H1 (cell line): Measurements from ENCODE around the gene LYZ. TPM values are rescaled to one million over a fixed set of nuclear protein-coding genes. Genes with fewer than 3 reads are reported as not detected.

Experiments used
- CTCF ChIA-PET: fragments of 300-600 bp; sonication (Branson Sonifier 250); formaldehyde crosslinking; loops from one replicate; lab custom pipeline; 2021; ENCODE audit not compliant: partially characterized antibody; lab: Charles Lee
- POLR2A ChIA-PET: fragments of 300-600 bp; sonication (Branson Sonifier 250); formaldehyde crosslinking; loops from one replicate; lab custom pipeline; 2021; ENCODE audit warnings: inconsistent platforms; ENCODE audit not compliant: partially characterized antibody; lab: Charles Lee
- DNase-seq, 2 experiments: peaks; one replicate each; pipeline versions ENCODE4 v3.0.0 to v3.0.0-alpha.2; 2010 to 2022; ENCODE audit warnings: low spot score in 2 of 2, low read depth in 1 of 2, mixed read lengths in 1 of 2
- FAIRE-seq: peaks from 2 replicates; lab custom pipeline; 2011; peaks lifted over from hg19 to GRCh38; lab: Jason Lieb, UNC
- H2AFZ ChIP-seq: 2 replicates; pipeline ENCODE4 v1.8.1; 2012; ENCODE audit warnings: low read length, inconsistent platforms
- H2AK5ac ChIP-seq: 2 replicates; pipeline ENCODE4 v1.6.1; 2013; ENCODE audit warnings: low read depth, low read length
- H2BK120ac ChIP-seq: replicated peaks from 2 replicates; pipeline ENCODE3; 2013; ENCODE audit warnings: low read depth, low read length, inconsistent platforms
- H2BK12ac ChIP-seq: 2 replicates; pipeline ENCODE4 v1.6.1; 2013; ENCODE audit warnings: low read depth, low read length
- H2BK15ac ChIP-seq: 2 replicates; pipeline ENCODE4 v1.6.1; 2013; ENCODE audit warnings: low read length
- H2BK20ac ChIP-seq: 2 replicates; pipeline ENCODE4 v1.6.1; 2013; ENCODE audit warnings: low read length
- H2BK5ac ChIP-seq: 2 replicates; pipeline ENCODE4 v1.6.1; 2013; ENCODE audit warnings: low read depth, low read length
- H3K14ac ChIP-seq: 2 replicates; pipeline ENCODE4 v1.6.1; 2013; ENCODE audit warnings: inconsistent platforms; ENCODE audit not compliant: insufficient read length
- H3K18ac ChIP-seq: 2 replicates; pipeline ENCODE4 v1.6.1; 2013; ENCODE audit warnings: low read length; ENCODE audit errors: extremely low read depth
- H3K23ac ChIP-seq: 2 replicates; pipeline ENCODE4 v1.6.1; 2013; ENCODE audit warnings: inconsistent platforms; ENCODE audit not compliant: insufficient read length
- H3K23me2 ChIP-seq: 2 replicates; pipeline ENCODE4 v1.6.1; 2013; ENCODE audit warnings: low read depth, low read length
- H3K27ac ChIP-seq: 2 replicates; pipeline ENCODE4 v1.6.1; 2011; ENCODE audit warnings: low read depth, low read length, inconsistent platforms
- H3K27me3 ChIP-seq, 4 experiments: replicated peaks in 1 of 4; 1 replicate in 1 of 4; 2 replicates in 3 of 4; pipeline versions ENCODE4 v1.6.1 to v1.8.1; 2011 to 2013; ENCODE audit warnings: low read length in 3 of 4, mild to moderate bottlenecking in 3 of 4, inconsistent platforms in 2 of 4, mixed read lengths in 2 of 4, moderate library complexity in 1 of 4; ENCODE audit not compliant: control insufficient read depth in 3 of 4, insufficient read depth in 3 of 4; ENCODE audit errors: extremely low read depth in 1 of 4
- H3K36me3 ChIP-seq, 4 experiments: 2 replicates each; pipeline versions ENCODE4 v1.6.1 to v1.8.1; 2011 to 2013; ENCODE audit warnings: mild to moderate bottlenecking in 4 of 4, low read length in 3 of 4, moderate library complexity in 2 of 4, control low read depth in 1 of 4, inconsistent platforms in 1 of 4; ENCODE audit not compliant: insufficient read depth in 4 of 4, control insufficient read depth in 2 of 4
- H3K4ac ChIP-seq: replicated peaks from 2 replicates; pipeline ENCODE3; 2013; ENCODE audit warnings: low read length, low read depth, mixed read lengths, inconsistent platforms; ENCODE audit not compliant: insufficient read length
- H3K4me1 ChIP-seq, 4 experiments: replicated peaks in 1 of 4; 1 replicate in 1 of 4; 2 replicates in 3 of 4; pipeline versions ENCODE4 v1.6.1 to v1.8.1; 2011 to 2013; ENCODE audit warnings: low read length in 3 of 4, inconsistent platforms in 2 of 4, mixed read lengths in 1 of 4; ENCODE audit not compliant: insufficient read depth in 4 of 4, control insufficient read depth in 3 of 4
- H3K4me2 ChIP-seq, 2 experiments: 2 replicates each; pipeline versions ENCODE4 v1.6.1 to v1.8.1; 2011 to 2013; ENCODE audit warnings: low read depth in 2 of 2, low read length in 2 of 2, control low read depth in 1 of 2, inconsistent platforms in 1 of 2, mild to moderate bottlenecking in 1 of 2; ENCODE audit not compliant: insufficient read depth in 1 of 2
- H3K4me3 ChIP-seq, 4 experiments: fragments of 200-600, 300-600 bp in 1 of 4; sonication (generic), shearing (Covaris generic), sonication (Bioruptor Twin) in 1 of 4; 2 replicates each; pipeline versions ENCODE4 v1.5.1 to v1.8.1; 2011 to 2016; ENCODE audit warnings: low read length in 4 of 4, low read depth in 3 of 4, control low read depth in 2 of 4, inconsistent platforms in 2 of 4, mild to moderate bottlenecking in 2 of 4, mixed read lengths in 1 of 4, moderate library complexity in 1 of 4; ENCODE audit not compliant: insufficient read depth in 2 of 4; ENCODE audit errors: extremely low read depth in 1 of 4
- H3K56ac ChIP-seq: replicated peaks from 2 replicates; pipeline ENCODE3; 2013; ENCODE audit warnings: low read depth, mild to moderate bottlenecking, mixed read lengths, low read length, inconsistent platforms; ENCODE audit not compliant: insufficient read length
- H3K79me1 ChIP-seq: 2 replicates; pipeline ENCODE4 v1.6.1; 2013; ENCODE audit warnings: low read depth, low read length, control low read depth
- H3K79me2 ChIP-seq, 2 experiments: 2 replicates each; pipeline versions ENCODE4 v1.6.1 to v1.8.1; 2012 to 2013; ENCODE audit warnings: low read length in 2 of 2, mild to moderate bottlenecking in 2 of 2, inconsistent platforms in 1 of 2; ENCODE audit not compliant: insufficient read depth in 2 of 2, control insufficient read depth in 1 of 2
- H3K9ac ChIP-seq, 4 experiments: replicated peaks in 1 of 4; 1 replicate in 1 of 4; 2 replicates in 3 of 4; pipeline versions ENCODE4 v1.6.1 to v1.8.1; 2011 to 2013; ENCODE audit warnings: low read depth in 3 of 4, low read length in 3 of 4, control low read depth in 2 of 4, mild to moderate bottlenecking in 2 of 4, moderate library complexity in 2 of 4, inconsistent platforms in 1 of 4; ENCODE audit errors: extremely low read depth in 1 of 4
- H3K9me3 ChIP-seq, 2 experiments: 2 replicates each; pipeline versions ENCODE4 v1.6.1 to v1.8.1; 2012 to 2013; ENCODE audit warnings: mild to moderate bottlenecking in 2 of 2, moderate library complexity in 2 of 2, control low read depth in 1 of 2, inconsistent platforms in 1 of 2, low read depth in 1 of 2, low read length in 1 of 2, mixed read lengths in 1 of 2; ENCODE audit not compliant: insufficient read depth in 2 of 2
- H4K20me1 ChIP-seq, 2 experiments: replicated peaks in 1 of 2; 2 replicates each; pipeline versions ENCODE3 to v1.8.1; 2011 to 2013; ENCODE audit warnings: inconsistent platforms in 2 of 2, low read length in 2 of 2, mild to moderate bottlenecking in 1 of 2; ENCODE audit not compliant: insufficient read depth in 2 of 2, control insufficient read depth in 1 of 2
- H4K5ac ChIP-seq: 2 replicates; pipeline ENCODE4 v1.6.1; 2013; ENCODE audit warnings: low read length, low read depth, mixed read lengths, inconsistent platforms; ENCODE audit not compliant: insufficient read length
- H4K8ac ChIP-seq: 2 replicates; pipeline ENCODE4 v1.8.0; 2013; ENCODE audit warnings: mild to moderate bottlenecking, moderate library complexity, low read length, inconsistent platforms; ENCODE audit not compliant: insufficient read depth; ENCODE audit errors: extremely low read depth
- H4K91ac ChIP-seq: replicated peaks from 2 replicates; pipeline ENCODE3; 2013; ENCODE audit warnings: low read length, mixed read lengths, inconsistent platforms; ENCODE audit not compliant: insufficient read length
- CHD1 ChIP-seq: IDR thresholded peaks from 2 replicates; pipeline ENCODE4 v1.6.1; 2012; ENCODE audit warnings: low read depth, low read length, improper control_type of control experiment
- CTCF ChIP-seq, 3 experiments: IDR thresholded peaks; 1 replicate in 2 of 3; 2 replicates in 1 of 3; pipeline versions ENCODE4 v1.5.1 to v1.6.1; 2011; ENCODE audit warnings: low read length in 3 of 3, mild to moderate bottlenecking in 3 of 3, inconsistent platforms in 2 of 3, low read depth in 1 of 3, moderate library complexity in 1 of 3; ENCODE audit not compliant: insufficient read depth in 1 of 3; ENCODE audit errors: control extremely low read depth in 1 of 3
- E2F6 ChIP-seq: IDR thresholded peaks from 2 replicates; pipeline ENCODE4 v1.6.1; 2012; ENCODE audit warnings: inconsistent platforms
- EGR1 ChIP-seq: IDR thresholded peaks from 2 replicates; pipeline ENCODE4 v1.6.1; 2011; ENCODE audit warnings: low read depth, low read length, borderline replicate concordance
- PHF8 ChIP-seq: fragments of 200-600 bp; sonication (generic); conservative IDR thresholded peaks from 2 replicates; pipeline ENCODE4 v1.7.1; 2012; ENCODE audit warnings: low read depth, mild to moderate bottlenecking, inconsistent platforms, low read length, moderate library complexity
- RBBP5 ChIP-seq: IDR thresholded peaks from 2 replicates; pipeline ENCODE4 v1.7.1; 2012; ENCODE audit warnings: low read depth, mild to moderate bottlenecking, inconsistent platforms, low read length, moderate library complexity, borderline replicate concordance
- RNF2 ChIP-seq: fragments of 200-900, 300-1000 bp; sonication (generic); IDR thresholded peaks from 2 replicates; pipeline ENCODE4 v1.7.1; 2016; ENCODE audit warnings: borderline replicate concordance, low read depth, mild to moderate bottlenecking, antibody characterized with exemption, low read length; ENCODE audit not compliant: poor library complexity, severe bottlenecking; ENCODE audit errors: missing control alignments
- SRF ChIP-seq: IDR thresholded peaks from 2 replicates; pipeline ENCODE4 v1.6.1; 2011; ENCODE audit warnings: mild to moderate bottlenecking, low read depth, low read length, moderate library complexity
- WGBS, 2 experiments: shearing (Covaris generic) in 1 of 2; methylation state at CpG; one replicate each; pipeline versions ENCODE4 v1.1.6 to v1.1.7; 2013 to 2015; ENCODE audit warnings: low lambda C conversion rate in 2 of 2, mixed read lengths in 2 of 2, inconsistent platforms in 1 of 2, low coverage in 1 of 2, missing lambda C conversion rate in 1 of 2; ENCODE audit not compliant: insufficient replicate concordance in 2 of 2, insufficient coverage in 1 of 2, insufficient read length in 1 of 2; ENCODE audit errors: extremely low coverage in 1 of 2, missing lambda C conversion rate in 1 of 2; 5-methylcytosine and 5-hydroxymethylcytosine counted together
- polyA plus RNA-seq, 7 experiments: library from polyadenylated mRNA; depleted of rRNA in 3 of 7; stranded (reverse) in 5 of 7; unstranded in 2 of 7; fragments of >200 nt in 5 of 7; fragments of 200-250 nt in 2 of 7; gene quantifications; 1 replicate in 5 of 7; 2 replicates in 1 of 7; 4 replicates in 1 of 7; pipeline versions ENCODE4 v1.2.1 to v1.2.3, GENCODE V29; 2011 to 2013; ENCODE audit warnings: missing spikeins in 2 of 7, mixed read lengths in 2 of 7
- total RNA-seq: library from RNA; stranded (reverse); fragmentation: NEBNext Ultra II Directional; extraction: Animal tissue kit (Norgen Biotek cat#: 25700); gene quantifications from 2 replicates; pipeline ENCODE4 v1.2.1, GENCODE V29; 2021

LYZ gene
- total and polyA plus RNA-seq, 2 of the 8 experiments (the other 6 are each of a cell fraction or from before 2014, with no cell fraction given) = not detected

- H3K4ac ChIP-seq = no peak overlapping the region
- no peak overlapping the region for H3K9ac ChIP-seq
- H2AK5ac ChIP-seq = no peak overlapping the region
- no peak overlapping the region for H4K91ac ChIP-seq
- no peak overlapping the region for H3K4me2 ChIP-seq
- H3K27me3 ChIP-seq = no peaks in the 10 kb centered on the region
- no peak for DNase-seq
- H4K8ac ChIP-seq = no peak overlapping the region
- ChIA-PET POLR2A (interaction anchor here (1.0 to 1.4 kb wide), 3 partner anchors 9 to 218 kb away, joined by 3 to 5 read pairs (median 4); no protein-coding TSS in a partner anchor), CTCF (interaction anchor here (0.5 to 1.0 kb wide), 3 partner anchors 10 to 514 kb away, joined by 3 to 4 read pairs (median 3); no protein-coding TSS in a partner anchor)
- no peak overlapping the region for H2BK15ac ChIP-seq
- FAIRE-seq = no peak
- no peak overlapping the region for H3K23ac ChIP-seq
- H3K14ac ChIP-seq = no peak overlapping the region
- no peak overlapping the region for H2BK12ac ChIP-seq
- H3K79me2 ChIP-seq = peaks cover 0 to 13% of the 10 kb centered on the region in 2 experiments; a peak in 1 of 4 replicates
- H4K5ac ChIP-seq = no peak overlapping the region
- H2BK5ac ChIP-seq = no peak overlapping the region
- no peak overlapping the region for H3K27ac ChIP-seq
- H3K4me1 ChIP-seq = no peaks in the 10 kb centered on the region
- 90% methylated on average over 1 of the region's 1 CpG; no CpG with 5 or more reads in 1 of the 2 experiments for WGBS, 2 experiments
- H3K56ac ChIP-seq = no peak overlapping the region
- H3K79me1 ChIP-seq = no peaks in the 10 kb centered on the region; the same call in 1 of the 2 replicates
- no peaks in the 10 kb centered on the region for H4K20me1 ChIP-seq
- H3K36me3 ChIP-seq = peaks cover 7 to 74% (median 37%) of the 10 kb centered on the region in 4 experiments; a peak in 7 of 8 replicates
- no peak overlapping the region for H2AFZ ChIP-seq
- H3K9me3 ChIP-seq = no peaks in the 10 kb centered on the region
- no peak overlapping the region for H2BK20ac ChIP-seq
- no peak overlapping the region for H3K18ac ChIP-seq
- no peak overlapping the region for H2BK120ac ChIP-seq
- no peak overlapping the region for H3K4me3 ChIP-seq
- H3K23me2 ChIP-seq = no peaks in the 10 kb centered on the region
- TF ChIP-seq SRF (no peak), RBBP5 (no peak), CTCF (IDR thresholded peaks at IDR 0.05; ENCODE audit: control extremely low read depth in 1 of 3, insufficient read depth in 1 of 3, low read depth in 1 of 3, low read length in 3 of 3) (no peak), CHD1 (no peak), E2F6 (no peak), RNF2 (no peak), PHF8 (no peak), EGR1 (no peak)
These were observed 20.0 kb downstream of the LYZ start for GRCh38 chr12:69368171-69368570.
